Measurements from ENCODE around the gene TCN2.
"Not testable (repeated sequence)": the region's sequence is repeated elsewhere in the genome, so short reads cannot be mapped to it uniquely, and the experiment has no call there.

The TCN2 gene

DNA sequence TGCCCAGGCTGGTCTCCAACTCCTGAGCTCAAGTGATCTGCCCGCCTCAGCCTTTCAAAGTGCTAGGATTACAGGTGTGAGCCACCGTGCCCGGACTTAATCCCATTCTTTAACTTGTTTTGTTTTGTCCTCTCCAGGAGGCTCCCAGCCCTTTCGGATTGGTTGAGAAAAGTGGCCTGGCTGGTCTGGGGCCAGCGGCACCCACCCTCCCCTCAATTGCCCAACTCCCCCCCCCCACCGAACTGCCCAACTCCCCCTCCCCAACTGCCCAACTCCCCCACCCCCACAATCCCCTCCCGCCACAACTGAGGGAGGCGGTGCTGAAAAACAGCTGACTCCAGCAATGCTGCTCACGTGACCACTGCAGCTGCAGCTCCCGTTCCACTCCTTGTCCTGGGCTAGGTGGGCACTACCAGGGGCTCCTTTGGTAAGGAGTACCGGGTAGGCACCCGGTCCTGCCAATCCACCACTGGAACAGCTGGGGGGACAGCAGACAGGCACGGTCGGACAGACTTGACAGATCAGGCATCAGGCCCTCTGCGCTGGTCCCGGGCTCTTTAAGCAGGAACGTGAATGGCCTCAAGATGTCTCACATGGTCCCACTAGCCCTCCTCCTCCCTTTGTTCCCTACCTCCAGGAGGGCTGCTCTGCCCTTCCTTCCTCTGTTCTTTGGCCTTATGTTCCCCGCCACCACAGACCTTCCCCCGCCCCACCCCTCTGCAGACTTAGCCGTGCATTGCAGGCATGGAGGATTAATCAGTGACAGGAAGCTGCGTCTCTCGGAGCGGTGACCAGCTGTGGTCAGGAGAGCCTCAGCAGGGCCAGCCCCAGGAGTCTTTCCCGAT lies at the start of gene TCN2:
Gene TCN2 (plus strand): TSS at position 720 of the 845 bp plus-strand sequence. CDS start 158 bp downstream, outside the sequence.
- no peak for DNase-seq (ENCODE audit: low read depth)

DNA sequence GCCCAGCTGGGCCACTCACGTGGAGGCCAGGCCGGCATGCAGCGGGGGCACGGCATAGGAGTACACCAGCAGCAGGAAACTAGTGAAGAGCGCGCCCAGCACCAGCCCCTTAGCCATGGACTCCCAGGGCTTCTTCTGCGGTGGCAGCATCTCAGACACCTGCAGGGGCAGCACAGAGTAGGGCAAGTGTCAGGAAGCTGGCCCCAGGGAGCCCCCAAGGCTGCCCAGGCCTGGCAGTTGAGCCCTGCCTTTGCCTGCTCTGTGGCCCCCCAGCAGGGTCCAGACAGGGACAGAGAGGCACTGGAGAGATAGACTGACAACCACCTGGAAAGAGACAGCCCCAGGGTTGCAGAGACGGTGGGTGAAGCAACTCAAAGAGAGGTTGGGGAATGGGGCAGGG lies 49.7 kb upstream of the TCN2 start:
- no peak for DNase-seq (ENCODE audit: low read depth)

DNA sequence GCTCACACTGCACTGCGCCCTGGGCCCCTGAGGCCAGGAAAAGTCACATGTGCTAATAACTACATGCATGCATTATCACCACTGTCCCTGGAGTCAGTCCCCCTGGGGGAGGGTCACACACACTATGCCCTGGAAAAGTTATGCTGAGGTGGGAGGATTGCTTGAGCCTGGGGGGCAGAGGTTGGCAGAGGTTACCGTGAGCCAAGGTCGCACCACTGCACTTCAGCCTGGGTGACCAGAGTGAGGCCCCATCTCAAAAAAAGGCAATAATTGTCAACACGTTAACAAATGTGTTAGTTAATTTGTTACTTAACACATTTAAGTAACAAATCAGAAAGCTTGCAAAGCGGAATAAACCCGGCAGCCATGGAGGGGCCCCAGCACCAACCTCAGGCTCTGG lies 47.1 kb upstream of the TCN2 start:
- no peak for DNase-seq (ENCODE audit: low read depth)

DNA sequence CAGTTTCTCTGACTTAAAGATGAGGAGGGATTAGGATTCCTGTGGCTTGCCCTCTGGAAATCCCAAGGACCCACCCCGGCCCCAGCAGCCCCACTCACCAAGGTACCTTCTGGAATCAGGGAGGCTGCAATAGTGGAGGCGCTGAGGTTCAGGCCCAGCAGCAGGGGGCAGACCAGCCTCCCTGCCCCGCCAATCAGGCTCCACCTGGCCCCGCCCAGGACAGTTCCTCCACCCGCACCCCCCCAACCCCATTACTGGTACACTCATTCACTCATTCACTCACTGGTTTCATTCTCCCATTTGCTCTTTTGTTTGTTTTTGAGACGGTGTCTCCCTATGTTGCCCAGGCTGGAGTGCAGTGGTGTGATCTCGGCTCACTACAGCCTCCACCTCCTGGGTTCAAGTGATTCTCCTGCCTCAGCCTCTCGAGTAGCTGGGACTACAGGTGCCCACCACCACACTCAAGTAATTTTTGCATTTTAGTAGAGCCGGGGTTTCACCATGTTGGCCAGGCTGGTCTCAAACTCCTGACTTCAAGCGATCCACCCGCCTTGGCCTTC lies 46.3 kb upstream of the TCN2 start:
- DNase-seq (ENCODE audit: low read depth) = not testable (repeated sequence)

DNA sequence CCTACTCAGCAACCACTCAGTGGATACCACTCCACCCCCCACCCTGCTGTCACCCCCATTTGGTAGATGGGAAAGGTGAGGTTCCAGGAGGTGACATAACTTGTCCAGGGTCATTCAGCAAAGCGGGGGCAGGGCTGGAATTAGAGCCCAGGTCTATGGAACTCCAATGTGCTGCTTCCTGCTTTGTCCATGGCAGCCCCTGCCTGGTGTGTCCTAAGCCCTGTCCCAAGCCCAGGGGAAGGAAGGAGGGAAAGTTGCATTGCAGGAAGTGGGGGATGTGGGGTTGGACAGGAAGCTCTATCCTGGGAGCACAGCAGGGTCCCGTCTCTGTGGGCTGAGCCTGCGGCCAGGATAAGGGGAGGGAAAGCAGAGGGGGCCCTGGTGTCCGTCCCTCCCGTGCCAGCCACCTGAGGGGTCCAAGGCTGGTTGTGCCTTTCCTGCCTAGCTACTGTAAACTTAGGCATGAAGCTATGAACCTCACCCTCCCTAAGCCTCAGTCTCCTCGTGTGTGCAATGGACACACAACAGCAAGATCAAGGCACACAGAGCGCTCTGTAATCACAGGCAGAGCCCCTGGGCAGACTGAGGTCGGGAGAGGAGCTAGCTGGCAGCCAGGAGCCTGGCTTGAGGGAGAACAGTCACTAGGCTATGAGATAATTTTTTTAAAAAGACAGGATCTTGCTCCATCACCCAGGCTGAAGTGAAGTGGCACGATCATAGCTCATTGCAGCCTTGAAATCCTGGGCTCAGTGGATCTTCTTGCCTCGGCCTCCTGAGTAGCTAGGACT lies 45.4 kb upstream of the TCN2 start:
- DNase-seq (ENCODE audit: low read depth) = no peak

DNA sequence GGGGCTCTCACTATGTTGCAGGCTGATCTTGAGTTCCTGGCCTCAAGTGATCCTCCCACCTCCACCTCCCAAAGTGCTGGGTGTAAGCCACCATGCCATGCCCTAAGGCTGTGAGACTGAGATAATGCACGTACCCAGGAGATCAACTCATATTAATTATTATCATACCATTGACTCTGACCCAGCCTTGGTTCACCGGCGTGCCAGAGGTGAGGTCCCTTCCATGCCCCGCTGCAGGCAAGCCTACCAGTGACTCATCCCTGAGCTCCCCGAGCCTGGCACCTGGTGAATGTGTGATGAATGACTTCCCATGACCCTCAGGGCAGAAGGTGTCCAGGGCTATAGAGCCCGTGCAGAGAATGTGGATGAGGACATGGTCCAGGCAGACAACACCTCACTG lies 44.6 kb upstream of the TCN2 start:
- DNase-seq (ENCODE audit: low read depth) = no peak

DNA sequence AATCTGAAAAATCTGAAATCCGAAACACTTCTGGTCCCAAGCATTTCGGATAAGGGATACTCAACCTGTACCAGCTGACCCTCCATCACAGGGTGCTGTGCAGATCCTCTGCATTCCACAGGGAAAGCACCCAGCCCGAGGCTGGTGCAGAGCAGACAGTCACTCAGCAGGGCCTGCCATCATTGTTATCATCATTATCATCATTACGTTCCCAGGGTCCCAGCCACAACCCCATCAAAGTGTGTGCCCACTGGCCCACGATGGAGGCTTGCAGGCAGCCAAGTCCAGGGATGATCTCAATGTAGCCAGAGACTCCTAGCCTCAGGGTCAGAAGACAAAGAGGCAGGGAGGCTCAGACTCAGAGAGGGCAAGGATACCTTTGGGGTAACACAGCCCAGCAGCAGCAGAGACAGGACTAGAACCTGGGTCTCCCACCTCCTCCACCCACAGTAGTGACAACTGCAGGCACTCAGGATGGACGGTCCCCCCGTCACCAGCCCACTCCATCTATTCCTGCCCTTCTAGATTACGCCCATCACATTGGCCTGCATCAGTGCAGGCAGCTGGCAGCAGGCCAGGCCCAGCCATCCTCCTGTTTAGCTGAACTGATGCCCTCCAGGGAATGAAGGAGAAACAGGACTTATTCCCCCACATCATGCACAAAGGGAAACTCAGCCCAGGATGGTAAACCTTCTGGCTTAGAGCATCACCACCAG lies 42.8 kb upstream of the TCN2 start:
- DNase-seq (ENCODE audit: low read depth) = no peak

DNA sequence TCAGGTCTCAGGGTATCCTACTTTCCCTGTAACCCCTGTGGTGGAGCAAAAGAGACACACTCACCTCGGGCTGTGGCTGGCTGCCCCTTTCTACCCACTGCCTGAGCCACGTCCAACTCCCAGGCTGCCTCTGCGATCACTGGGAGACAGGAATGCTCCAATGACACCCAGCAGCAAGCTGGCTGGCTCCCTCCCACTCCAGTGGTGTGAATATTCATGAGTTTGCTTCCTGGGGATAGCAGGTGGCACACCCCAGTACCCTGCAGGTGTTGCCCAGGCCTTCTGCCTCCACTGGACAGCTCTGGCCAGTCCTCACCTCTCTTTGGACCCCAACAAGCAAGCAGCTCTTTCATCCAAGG lies 42.2 kb upstream of the TCN2 start:
- no peak for DNase-seq (ENCODE audit: low read depth)

DNA sequence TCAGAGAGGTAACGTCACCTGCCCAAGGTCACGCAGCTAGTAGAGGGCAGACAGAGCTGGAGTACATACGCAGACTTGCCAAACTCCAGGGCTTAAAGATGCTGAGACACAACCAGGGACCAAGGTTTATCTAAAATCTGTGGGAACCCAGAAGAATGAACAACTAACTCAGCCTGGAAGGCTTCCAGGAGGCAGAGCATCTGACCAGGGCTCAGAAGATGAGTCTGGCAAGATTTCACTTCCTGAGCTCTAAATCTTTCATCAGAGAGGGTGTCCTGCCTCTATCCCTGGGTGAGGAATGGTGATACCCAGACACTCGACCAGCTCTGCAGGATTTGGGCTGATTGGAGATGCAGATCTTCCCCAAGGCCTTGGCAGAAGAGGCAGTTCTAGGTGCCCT lies 41.6 kb upstream of the TCN2 start:
- DNase-seq (ENCODE audit: low read depth) = no peak

DNA sequence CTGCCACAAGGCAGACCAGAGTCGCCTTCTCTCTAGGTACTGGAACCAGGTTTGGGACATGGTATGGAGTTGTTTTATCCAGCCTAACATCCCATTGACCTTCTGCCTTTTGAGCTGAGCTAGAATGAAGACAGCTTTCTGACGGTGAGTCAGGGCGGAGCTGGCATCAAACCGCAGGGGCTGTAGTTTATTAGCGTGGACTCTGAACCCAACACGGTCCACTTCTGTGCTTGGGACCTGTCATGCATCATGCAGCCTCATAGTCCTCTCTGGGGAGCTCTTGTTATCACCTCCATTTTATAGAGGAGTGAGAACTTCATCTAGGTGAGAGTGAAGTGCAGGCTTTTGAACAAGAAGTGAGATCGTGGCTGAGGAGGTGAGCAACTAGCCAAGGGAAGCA lies 40.8 kb upstream of the TCN2 start:
- DNase-seq (ENCODE audit: low read depth) = no peak

DNA sequence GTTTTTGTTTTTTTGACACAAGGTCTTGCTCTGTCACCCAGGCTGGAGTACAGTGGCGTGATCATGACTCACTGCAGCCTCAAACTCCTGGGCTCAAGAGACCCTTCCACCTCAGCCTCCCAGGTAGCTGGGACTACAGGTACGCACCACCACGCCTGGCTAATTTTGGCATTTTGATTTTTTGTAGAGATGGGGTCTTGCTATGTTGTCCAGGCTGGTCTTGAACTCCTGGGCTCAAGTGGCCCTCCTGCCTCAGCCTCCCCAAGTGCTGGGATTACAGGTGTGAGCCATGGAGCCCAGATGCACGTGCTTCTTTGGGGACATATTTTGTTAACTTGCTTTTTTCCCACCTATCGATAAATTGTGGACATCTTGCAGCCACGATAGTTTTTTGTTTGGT lies 39.7 kb upstream of the TCN2 start:
- not testable (repeated sequence) for DNase-seq (ENCODE audit: low read depth)

DNA sequence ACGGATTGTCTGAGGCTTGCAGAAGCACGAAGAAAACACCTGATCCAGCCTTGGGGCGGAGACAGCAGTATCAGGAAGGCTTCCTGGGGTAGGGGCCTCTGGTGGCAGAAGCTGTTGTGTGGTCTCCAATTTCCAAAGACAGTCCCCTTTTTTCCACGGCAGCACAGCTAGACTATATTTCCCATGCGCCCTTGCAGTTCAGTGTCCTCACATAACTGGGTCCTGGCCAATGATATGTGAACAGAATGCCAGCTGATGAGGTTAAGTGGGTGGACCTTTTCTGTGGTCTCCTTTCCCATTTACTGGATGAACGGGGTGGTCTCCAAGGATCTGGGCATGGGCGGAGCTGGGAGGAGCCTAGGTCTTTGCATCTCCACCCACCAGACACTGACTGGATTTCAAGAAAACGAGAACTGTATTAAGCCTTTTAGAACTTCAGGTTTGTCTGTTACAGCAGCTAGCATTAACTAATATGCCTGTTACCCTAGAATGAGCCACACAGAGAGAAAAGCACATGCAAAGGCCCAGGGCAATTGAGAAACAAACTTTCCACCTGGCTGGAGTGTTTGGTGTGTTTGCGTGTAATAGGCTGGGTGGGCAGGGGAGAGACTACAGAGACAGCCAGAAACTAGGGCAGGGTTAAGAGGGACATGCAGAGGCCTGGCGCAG lies 38.7 kb upstream of the TCN2 start:
- no peak for DNase-seq (ENCODE audit: low read depth)

DNA sequence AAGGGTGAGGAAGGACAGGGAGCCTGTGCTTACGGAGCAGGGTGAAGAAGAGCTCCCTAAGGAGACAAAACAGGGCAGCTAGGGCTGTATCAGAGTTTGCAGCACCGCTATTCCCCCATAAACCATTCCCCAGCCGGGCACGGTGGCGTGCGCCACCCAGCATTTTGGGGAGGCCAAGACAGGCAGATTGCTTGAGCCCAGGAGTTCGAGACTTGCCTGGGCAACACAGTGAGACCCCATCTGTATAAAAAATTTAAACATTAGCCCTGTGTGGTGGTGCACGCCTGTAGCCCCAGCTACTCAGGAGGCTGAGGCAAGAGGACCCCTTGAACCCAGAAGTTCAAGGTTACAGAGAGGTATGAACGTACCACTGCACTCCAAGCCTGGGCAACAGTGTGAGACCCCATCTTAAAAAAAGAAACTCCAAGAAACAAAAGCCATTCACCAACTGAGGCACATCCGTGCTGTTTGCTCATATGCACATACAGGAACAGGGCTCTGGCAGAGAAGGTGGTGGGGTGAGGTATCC lies 37.2 kb upstream of the TCN2 start:
- no peak for DNase-seq (ENCODE audit: low read depth)

DNA sequence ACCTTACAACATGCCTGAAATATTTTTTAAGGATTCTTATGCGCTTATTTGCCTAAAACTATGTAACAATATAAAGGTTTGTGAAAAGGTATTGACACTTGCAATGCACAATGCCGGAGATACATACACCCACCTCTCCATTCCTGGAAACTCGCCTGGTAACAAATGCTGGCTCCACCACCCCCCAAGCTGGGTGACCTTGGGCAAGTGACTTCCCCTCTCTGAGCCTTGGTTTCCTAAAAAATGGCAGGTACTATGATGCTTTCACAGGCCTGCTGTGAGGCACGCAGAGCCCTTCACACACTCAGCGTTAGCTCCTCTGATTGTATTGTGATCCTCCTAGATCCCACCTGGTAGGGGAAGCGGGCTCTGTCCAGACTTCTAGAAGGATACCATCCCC lies 34.8 kb upstream of the TCN2 start:
- DNase-seq (ENCODE audit: low read depth) = no peak

DNA sequence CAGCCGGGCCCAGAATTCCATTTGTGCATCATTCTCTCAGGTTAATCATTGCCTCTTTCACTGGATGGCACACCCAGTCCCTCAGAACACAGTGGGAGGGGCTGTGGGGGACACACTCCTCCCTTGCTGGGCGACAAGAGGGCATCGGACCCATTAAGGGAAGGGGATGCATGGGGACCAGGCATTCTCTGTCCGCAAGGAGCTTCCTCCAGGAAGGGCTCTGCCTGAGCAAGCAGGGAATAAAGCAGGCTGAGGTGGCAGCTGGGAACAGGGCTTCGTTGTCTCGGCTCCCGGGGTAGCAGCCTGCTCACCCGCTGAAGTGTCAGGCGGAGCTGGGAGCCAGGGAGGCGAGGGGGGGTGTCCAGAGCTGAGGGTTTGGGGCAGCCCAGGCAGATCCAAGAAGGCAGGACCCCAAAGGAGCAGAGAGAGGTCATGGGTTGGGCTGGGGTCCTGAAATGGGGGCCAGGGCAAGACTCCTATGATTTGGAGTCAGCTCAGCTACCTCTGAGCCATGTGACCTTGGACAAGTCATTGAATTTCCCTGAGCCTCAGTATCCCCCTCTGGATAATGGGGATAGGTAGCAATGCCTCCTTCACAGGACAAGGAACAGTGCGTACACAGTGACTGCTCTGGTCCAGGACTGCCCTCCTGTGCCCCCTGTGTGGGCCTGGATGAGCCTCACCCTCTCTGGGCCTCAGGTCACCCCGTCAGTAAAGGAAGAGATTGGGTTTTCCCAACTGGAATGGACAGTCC lies 34.0 kb upstream of the TCN2 start:
- DNase-seq (ENCODE audit: low read depth) = no peak

DNA sequence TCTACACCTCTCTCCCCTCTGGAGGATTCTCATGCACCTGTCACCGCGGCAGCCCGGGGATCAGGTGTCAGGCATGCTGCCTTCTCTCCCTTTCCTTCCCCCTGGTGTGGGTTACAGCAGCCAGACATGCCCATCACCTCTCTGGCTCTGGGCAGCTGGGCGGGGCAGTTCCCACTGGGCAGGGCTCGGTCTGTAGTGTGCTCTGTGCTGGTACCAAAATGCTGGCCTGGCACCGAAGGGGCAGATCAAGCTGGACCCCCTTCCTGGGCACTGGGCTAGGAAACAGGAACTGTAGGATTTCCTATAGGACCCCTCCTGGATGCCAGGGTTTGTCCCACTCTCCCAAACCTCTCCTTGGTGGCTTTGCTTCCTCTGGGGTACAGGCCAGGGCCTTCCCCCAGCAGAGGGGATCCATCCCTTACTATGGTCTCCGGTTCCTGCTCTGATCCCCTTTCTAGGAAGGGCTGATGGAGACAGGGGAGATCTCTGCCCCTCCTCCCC lies 33.3 kb upstream of the TCN2 start:
- no peak for DNase-seq (ENCODE audit: low read depth)

DNA sequence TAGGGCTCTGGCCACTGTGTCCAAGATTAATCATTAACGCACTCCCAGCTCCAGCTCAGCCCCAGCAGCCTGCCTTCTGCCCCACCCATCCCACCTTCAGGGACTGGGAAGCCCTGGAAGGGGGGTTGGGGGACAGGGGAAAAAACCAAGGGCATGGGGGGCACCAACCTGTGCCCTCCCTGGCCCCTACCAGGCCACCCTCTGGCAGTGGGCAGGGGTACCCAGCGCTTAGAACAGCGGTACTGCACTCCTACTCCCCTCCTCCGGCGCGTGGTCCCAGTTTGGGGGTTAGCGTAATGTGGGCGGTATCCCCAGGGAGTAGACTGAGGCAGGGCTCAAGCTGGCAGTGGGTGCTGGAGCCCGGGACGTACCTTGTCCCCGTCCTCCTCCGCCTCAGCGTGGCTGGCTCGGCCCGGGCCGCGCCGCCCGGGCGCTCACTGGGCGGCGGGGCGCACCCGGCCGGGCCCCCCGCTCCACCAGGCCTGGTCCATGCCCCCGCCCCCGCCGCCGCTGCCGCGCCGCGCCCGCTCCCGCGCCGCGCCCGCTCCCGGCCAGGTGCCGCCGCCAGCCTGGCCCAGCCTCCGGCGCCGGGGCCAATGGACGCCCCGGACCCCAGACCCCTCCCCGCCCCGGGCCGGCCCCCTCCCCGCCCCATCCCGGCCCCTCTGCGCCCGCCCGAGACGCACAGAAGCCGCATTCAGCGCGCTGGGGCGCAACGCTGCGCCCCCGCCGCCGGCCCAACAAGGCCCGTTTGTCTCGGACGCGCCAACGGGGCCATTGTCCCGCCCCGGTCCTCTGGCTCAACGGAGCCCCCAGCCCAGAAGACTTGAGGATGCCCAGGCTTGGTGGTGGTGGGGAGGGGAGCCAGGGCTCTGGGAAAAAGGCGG lies 32.6 kb upstream of the TCN2 start, which contains the start of gene GAL3ST1:
Gene GAL3ST1 (minus strand): TSS at position 571 of the 887 bp plus-strand sequence. CDS start 17,273 bp downstream, outside the sequence.
- no peak for DNase-seq (ENCODE audit: low read depth)

DNA sequence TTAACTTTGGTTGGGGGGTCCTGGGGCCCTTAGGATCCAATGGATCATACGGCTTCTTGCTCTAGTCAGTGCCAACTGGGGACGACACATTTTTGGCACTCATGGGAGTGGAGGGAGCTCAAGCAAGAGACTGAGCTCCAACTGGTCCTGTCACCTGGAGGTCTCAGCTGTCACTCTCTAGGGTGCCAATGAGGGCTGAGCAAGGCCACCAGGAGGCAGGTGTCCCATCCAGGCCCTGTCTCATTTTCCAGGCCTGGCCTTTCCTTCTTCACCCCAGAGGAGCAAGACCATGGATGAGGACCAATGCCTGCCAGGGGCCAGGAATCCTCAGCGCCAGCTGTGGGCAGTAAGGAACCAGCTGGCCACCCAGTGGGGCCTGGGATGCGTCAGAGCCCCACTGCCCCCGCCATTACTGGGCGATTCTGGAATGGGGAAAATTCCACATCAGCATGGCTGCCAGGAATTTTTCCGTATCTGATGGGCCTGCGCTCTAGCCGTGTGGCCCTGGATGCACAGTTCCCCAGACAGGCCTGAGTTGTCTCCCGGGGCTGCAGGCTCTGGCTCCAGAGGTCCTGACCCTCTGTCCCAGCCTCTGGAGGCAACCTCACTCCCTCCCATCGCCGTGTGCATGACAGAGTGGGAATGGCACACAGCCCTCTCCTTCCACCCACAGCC lies 31.8 kb upstream of the TCN2 start:
- DNase-seq (ENCODE audit: low read depth) = no peak

DNA sequence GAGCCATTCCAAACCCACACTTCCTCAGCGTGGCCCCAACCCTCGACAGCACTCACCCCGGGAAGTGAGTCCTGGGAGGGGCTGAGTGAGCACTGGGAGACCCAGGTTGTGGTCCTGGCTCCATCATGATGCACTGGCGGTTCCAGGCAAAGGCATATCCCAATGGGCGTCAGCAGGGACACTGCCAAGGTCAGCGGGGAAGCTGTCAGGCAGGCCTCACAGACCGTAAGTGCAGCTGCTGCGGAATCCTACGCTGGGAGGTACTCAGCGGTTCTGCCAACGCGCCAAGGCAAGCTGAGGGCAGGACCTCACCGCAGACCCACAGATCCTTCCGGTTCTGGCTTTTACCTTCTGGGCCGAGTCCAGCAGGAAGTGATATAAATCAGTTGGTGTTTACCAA lies 31.1 kb upstream of the TCN2 start:
- no peak for DNase-seq (ENCODE audit: low read depth)
